ENCODE data around the gene ZSCAN22. TPM values are rescaled to one million over a fixed set of nuclear protein-coding genes. Genes with fewer than 3 reads are reported as not detected.

ZSCAN22 gene
- total RNA-seq, 1 experiment from 2014 or later = 3.2 TPM

GRCh38 chr19:58332697-58333096, 5.9 kb downstream of the ZSCAN22 start (continued):
- no peak for TF ChIP-seq MLX (CRISPR knock-in tag; IDR thresholded peaks at IDR 0.05)
- TF ChIP-seq GRHL2 (CRISPR knock-in tag; IDR thresholded peaks at IDR 0.05; ENCODE audit: insufficient replicate concordance, severe bottlenecking) = no peak

- no peaks in the 10 kb centered on the region for H3K4me1 Mint-ChIP-seq
- no peak overlapping the region for H3K27ac Mint-ChIP-seq
- POLR2A ChIA-PET = no interaction called here
- H3K9me3 Mint-ChIP-seq = peaks cover 3% of the 10 kb centered on the region; the same call in 1 of the 2 replicates
- CTCF ChIA-PET = no interaction called here
- no peak overlapping the region for H3K4me3 Mint-ChIP-seq
- DNase-seq (ENCODE audit: low spot score) (no peak), ATAC-seq (no peak)
- H3K27me3 Mint-ChIP-seq (ENCODE audit: low read depth) = no peaks in the 10 kb centered on the region
- TF ChIP-seq AFF4 (CRISPR knock-in tag; IDR thresholded peaks at IDR 0.05; ENCODE audit: borderline replicate concordance) = no peak
- no peak for TF ChIP-seq CDX4 (CRISPR knock-in tag; IDR thresholded peaks at IDR 0.05; ENCODE audit: borderline replicate concordance)
- TF ChIP-seq ZNF219 (CRISPR knock-in tag; IDR thresholded peaks at IDR 0.05; ENCODE audit: borderline replicate concordance) = no peak
- TF ChIP-seq ELF4 (CRISPR knock-in tag; IDR thresholded peaks at IDR 0.05; ENCODE audit: low read depth) = no peak
- no peak for TF ChIP-seq ERG (CRISPR knock-in tag; IDR thresholded peaks at IDR 0.05)
- TF ChIP-seq HMGA2 (CRISPR knock-in tag; IDR thresholded peaks at IDR 0.05) = no peak
- no peak for TF ChIP-seq E2F4 (CRISPR knock-in tag; IDR thresholded peaks at IDR 0.05; ENCODE audit: borderline replicate concordance, low read depth)
- TF ChIP-seq ZNF396 (CRISPR knock-in tag; IDR thresholded peaks at IDR 0.05; ENCODE audit: borderline replicate concordance) = no peak
- TF ChIP-seq CREM (CRISPR knock-in tag; IDR thresholded peaks at IDR 0.05) = no peak
- TF ChIP-seq CREB1 (CRISPR knock-in tag; IDR thresholded peaks at IDR 0.05) = no peak
- TF ChIP-seq ZNF263 (CRISPR knock-in tag; IDR thresholded peaks at IDR 0.05; ENCODE audit: low read depth) = no peak
- TF ChIP-seq ZNF532 (CRISPR knock-in tag; IDR thresholded peaks at IDR 0.05; ENCODE audit: borderline replicate concordance) = no peak
- TF ChIP-seq RELA (CRISPR knock-in tag; IDR thresholded peaks at IDR 0.05; ENCODE audit: borderline replicate concordance) = no peak
- TF ChIP-seq JUN (CRISPR knock-in tag; IDR thresholded peaks at IDR 0.05) = no peak
- TF ChIP-seq ZNF232 (CRISPR knock-in tag; IDR thresholded peaks at IDR 0.05) = no peak
- TF ChIP-seq SP1 (CRISPR knock-in tag; conservative IDR thresholded peaks at IDR 0.05) = no peak
- H3K36me3 Mint-ChIP-seq = peaks cover 21% of the 10 kb centered on the region
These were observed 8.0 kb downstream of the ZSCAN22 start for GRCh38 chr19:58334691-58335249.
